KOPT-K1 (cell line): ENCODE measurements around the gene FOXRED2.
"Not testable (repeated sequence)": the region's sequence is repeated elsewhere in the genome, so short reads cannot be mapped to it uniquely, and the experiment has no call there.

Experiments used
- H3K27ac ChIP-seq: fragments of 200-600 bp; sonication (generic); 2 replicates; pipeline ENCODE4 v1.5.1; 2016; ENCODE audit warnings: antibody characterized with exemption, mild to moderate bottlenecking, low read depth, low read length; ENCODE audit not compliant: poor library complexity, severe bottlenecking
- H3K36me3 ChIP-seq: fragments of 200-600 bp; sonication (generic); 2 replicates; pipeline ENCODE4 v1.5.1; 2017; ENCODE audit warnings: antibody characterized with exemption, mild to moderate bottlenecking, low read length, moderate library complexity; ENCODE audit not compliant: insufficient read depth
- H3K9me3 ChIP-seq: fragments of 200-600 bp; sonication (generic); 2 replicates; pipeline ENCODE4 v1.5.1; 2017; ENCODE audit warnings: antibody characterized with exemption, low read length, mild to moderate bottlenecking; ENCODE audit not compliant: insufficient read depth, poor library complexity, severe bottlenecking

The FOXRED2 gene

DNA sequence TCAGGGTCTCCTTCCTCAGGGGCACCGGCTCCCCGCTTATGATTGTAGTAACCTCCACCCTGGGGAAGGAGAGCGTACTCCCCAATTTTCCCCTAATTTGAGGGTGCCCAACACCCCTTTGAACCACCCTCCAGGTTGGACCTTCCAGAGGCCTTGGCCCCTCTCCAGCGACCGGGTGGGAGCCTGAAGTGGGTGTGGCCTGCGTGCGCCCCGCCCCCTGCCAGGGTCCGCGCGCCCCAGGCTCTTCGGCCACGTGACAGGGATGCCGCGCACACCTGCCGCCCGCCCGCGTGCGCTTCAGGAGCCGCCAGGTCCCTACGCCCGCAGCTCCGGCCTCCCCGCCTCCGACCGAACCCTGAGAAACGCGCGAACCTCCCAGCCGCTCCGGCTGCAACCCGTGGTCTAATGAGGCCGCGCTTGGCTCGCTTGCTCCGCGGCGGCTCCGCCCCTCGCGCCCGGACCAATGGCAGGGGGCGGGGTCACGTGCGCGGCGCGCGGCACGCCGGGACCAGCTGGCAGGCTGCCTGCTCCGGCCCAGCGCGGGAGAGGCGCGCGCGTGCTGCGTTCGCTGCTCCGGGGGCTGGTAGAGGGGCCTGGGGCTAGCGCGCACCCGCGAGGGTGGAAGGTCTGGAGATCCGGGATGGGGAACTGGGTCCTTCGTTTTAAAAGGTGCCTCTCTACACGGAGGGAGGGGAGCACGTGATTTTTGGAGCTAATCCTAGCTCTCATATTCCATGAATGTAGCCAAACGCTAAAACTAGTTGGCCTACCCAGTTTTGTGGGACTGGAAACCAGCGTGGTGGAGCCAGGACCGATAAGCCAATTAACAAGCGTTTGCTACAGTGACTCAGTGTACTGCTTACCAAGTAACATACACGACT lies at the start of gene FOXRED2:
Gene FOXRED2, minus strand, starts transcription at position 404 of the 881 bp plus-strand sequence. CDS start 618 bp downstream, outside the sequence.
- Histone ChIP-seq H3K36me3 (peaks cover 58% of the 10 kb centered on the region), H3K27ac (peak within 1 kb of the TSS; percentile 82), H3K9me3 (no peaks in the 10 kb centered on the region)

DNA sequence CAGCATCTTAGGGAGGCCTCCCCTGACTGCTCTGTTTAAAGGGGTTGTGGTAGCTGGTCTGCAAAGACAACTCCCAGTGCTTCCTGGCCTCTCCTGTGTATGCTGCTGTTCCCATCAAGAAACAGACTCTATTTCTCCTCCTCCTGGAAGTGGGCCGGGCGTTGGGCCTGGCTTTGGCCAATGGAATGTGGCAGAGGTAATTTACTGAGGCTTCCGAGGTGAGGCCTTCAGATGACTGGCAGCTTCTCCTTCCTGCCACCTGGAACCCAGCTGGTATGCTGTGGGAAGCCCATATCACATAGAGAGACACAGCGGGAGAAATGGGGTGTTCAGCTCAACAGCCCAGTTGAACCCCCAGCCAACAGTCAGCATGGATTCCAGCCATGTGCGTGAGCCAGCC lies 47.3 kb upstream of the FOXRED2 start:
- Histone ChIP-seq H3K9me3 (no peaks in the 10 kb centered on the region), H3K36me3 (no peaks in the 10 kb centered on the region), H3K27ac (no peak overlapping the region)

DNA sequence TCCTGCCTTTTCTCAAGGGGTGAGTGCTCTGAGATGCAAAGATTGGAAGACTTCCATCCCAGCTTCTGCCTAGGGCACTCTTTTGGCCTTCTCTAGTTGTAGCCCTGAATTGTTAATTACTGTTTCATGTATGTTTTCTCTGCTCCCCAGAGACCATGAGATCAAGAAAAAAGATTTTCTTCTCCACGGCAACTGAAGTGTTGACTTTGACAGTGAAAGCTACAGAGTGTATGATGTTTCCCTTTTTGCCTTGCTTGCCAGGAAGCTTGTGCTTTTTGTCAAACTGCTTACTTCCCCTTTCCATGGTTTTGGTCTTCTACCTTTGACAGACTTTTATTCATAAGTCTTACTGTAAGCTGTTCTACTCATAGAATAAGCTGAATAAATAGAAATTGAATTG lies 45.4 kb upstream of the FOXRED2 start:
- H3K9me3 ChIP-seq = no peaks in the 10 kb centered on the region
- H3K27ac ChIP-seq = no peak overlapping the region
- no peaks in the 10 kb centered on the region for H3K36me3 ChIP-seq

DNA sequence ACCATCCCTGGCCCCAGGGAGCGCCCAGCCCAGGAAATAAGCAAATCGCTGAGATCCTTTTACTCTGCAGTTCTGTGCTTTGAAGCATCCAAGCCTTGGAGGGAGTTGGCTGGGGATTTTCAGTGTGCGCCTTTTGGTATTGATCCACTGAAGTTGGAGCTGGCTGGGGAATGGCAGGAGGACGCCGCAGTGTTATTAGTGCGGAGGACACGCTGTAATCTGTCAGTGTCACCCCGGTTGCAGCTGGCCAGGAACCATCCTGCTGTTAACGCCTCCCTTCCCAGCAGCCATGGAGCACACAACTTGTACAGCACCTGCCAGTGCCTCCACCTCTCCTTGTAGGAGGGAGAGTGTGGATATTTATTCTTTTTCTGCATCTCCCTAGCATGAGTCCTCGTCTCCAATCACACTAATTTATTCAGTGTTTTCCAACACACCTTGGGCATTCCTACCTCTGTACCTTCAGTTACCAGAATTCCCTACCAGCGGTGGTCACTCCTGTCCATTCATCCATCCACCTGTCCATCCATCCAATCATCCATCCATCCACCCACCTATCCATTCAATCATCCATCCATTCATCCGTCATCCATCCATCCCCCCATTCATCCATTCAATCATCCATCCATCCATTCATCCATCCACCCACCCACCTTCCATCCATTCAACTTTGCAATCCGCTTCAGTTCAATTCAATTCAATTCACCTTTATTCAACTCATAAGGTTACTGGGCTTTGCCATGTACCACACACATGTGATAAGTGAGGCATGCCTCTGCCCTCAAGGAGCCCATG lies 44.1 kb upstream of the FOXRED2 start:
- no peak overlapping the region for H3K27ac ChIP-seq
- H3K9me3 ChIP-seq = no peaks in the 10 kb centered on the region
- H3K36me3 ChIP-seq = no peaks in the 10 kb centered on the region

DNA sequence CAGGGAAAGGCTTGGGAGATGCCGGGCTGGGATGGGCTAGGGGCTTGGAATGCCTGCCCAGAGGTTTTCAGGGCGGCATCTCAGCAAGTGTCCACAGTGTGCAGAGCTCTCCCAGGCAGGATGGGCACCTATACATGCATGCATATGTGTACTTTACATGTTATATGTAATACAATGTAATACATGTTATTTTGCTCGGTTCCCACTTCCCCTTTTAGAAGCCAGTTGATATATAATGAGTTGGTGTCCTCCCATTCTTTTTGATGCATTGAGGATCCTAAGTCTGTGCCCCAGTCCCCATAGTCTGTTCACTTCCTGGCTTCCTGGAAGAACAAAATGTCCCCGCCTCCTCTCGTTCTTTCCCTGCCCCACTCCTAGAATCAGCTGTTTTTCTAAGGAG lies 42.2 kb upstream of the FOXRED2 start:
- H3K27ac ChIP-seq = no peak overlapping the region
- H3K36me3 ChIP-seq = no peaks in the 10 kb centered on the region

DNA sequence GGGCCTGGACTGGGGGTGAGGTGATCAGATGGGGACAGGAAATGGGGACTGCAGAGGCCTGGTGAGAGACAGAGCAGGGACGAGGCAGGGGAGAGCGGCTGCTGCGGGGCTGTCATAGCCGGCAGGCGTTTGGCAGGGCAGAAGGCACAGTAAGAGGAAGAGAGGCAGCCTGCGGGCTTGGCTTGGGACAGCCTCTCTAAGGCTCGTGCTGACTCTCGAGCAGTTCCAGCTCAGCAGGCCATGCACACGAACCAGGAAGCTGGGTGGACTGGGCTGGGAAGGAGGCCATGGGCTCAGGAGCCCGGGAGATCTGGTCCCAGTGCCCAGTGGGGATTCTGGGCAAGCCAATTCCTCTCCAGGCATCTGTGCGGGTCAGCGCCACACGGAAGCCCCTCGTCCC lies 41.8 kb upstream of the FOXRED2 start:
- H3K9me3 ChIP-seq = no peaks in the 10 kb centered on the region
- H3K36me3 ChIP-seq = no peaks in the 10 kb centered on the region
- H3K27ac ChIP-seq = no peak overlapping the region

More for the DNA sequence above, 42.2 kb upstream of the FOXRED2 start:
- no peaks in the 10 kb centered on the region for H3K9me3 ChIP-seq

DNA sequence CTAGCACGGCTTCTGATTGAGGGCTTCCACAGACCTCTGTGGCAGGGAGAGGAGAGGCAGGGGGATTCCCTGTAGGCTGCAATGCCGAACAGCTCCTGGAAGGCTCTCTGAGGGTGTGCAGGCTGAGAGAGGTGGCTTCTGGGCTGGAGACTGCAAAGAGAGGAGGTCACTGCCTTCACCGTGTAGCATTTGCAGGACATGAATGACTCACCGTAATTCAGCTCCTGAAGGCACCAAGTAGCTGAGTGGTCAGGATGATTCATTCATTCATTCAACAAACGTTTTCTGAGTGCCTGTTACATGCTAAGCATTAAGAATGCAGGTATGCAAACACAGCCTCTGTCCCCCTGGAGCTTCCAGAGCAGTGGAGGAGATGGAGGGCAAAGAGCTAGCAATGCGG lies 40.1 kb upstream of the FOXRED2 start:
- Histone ChIP-seq H3K27ac (no peak overlapping the region), H3K9me3 (no peaks in the 10 kb centered on the region), H3K36me3 (no peaks in the 10 kb centered on the region)

DNA sequence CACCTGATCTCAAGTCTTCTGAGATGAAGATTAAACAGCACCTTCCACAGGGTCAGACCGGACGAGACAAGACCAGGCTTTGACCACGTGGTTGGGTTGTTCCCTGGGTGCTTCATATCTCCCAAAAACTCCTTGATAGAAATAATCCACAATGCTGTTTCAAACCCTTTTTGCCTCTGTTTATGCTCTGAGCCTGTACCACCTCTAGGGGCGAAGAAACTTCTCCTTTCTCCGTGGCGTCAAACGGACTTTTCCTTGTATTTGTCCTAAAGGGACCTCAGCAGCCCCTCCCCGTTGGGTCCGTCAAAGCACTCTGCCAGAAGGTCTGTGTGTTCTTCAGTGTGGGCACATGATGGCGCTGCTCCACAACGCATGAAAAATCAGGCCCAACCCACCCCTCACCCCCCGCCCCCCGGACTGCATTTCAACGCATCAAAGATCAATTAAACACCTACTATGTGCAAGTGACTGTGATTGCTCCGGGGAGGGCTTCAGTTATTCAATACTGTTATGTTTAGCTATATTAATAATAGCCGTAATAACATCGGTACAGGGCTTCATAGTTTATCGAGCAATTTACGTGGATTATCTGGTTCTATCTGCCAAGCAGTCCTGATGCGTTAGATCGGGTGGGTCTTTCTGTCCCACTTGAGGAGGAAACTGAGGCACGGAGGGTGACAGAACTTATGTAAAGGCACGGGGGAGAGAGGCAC lies 39.4 kb upstream of the FOXRED2 start:
- Histone ChIP-seq H3K27ac (no peak overlapping the region), H3K9me3 (no peaks in the 10 kb centered on the region), H3K36me3 (no peaks in the 10 kb centered on the region)

DNA sequence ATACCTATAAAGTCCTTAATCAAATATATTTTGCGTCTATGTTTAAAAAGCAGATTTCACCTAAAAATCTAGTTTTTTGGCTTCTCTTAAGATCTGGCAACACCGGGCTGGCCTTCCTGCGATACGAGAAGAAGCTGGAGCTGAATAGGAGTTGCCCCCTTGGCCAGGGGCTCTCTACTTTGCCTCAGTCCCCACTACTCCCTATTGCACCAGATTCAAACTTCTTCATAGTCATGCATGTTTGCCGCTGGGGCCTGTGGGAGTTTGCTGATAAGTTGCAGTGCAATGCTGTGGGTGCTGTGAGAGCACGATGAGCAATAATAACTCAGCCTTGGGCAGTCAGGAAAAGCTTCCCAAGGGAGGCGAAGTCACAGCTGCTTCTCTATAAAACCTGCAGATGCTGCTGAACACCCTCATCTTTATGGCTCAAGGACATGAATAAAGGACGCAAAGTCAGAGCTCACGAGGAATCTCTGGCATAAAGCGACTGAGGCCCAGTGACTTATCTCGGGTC lies 37.3 kb upstream of the FOXRED2 start:
- Histone ChIP-seq H3K9me3 (no peaks in the 10 kb centered on the region), H3K27ac (no peak overlapping the region), H3K36me3 (no peaks in the 10 kb centered on the region)

DNA sequence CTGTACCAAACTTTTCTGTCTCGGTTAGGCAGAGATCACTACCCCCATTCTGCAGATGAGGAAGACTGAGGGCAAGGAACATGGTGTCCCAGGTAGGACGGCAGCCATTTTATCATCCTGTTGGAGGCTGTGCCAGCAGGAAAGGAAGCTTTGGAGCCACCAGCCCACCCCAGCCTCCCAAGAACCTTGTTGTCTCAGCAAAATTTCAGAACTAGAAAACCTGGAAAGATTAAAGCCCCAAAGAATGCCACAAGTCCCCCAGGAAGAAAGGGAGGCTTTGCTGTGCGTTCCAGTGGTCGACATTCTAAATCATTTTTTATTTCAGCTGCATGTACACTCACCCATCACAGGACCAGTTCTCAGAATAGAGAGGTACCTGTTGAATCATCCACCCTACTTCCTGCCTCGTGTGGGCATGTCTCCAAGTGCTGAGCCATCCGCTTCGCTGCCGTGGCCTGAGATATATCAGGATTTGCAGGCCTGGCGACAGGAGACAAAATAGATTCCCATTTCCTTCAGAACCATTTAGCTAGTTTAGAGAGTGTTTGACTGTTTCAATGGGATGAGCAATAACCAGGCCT lies 35.1 kb upstream of the FOXRED2 start:
- Histone ChIP-seq H3K9me3 (no peaks in the 10 kb centered on the region), H3K27ac (no peak overlapping the region), H3K36me3 (no peaks in the 10 kb centered on the region)

DNA sequence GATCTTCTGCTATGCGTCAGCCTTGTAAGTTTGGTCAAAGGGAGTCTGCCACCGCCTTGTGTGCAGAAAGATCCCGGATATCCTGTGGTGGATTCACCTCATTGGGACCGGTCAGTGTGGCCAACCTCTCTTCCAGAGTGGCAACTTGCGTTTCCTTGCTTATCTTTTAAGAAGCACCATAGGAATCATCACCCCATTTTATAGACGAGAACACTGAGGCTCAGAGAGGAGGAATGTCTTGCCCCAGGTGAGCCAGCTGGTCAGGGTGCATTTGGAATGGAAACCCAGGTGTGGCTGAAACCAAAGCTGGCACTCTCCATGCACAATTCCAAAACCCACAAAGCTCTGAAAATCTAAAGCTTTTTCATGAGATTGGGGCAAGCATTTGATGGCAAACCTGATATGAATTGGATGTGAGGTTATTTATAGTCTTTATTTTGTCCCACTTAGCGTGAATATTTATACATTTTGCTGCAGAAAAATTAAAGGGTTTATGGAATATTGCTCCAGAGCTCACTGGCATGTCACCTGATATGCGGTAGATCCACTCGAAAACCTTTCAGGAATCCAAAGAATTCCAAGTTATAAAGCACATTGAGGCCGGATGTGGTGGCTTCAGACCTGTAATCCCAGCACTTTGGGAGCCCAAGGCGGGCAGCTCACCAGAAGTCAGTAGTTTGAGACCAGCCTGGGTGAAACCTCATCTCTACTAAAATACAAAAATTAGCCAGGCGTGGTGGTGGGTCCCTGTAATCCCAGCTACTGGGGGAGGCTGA lies 34.2 kb upstream of the FOXRED2 start:
- no peak overlapping the region for H3K27ac ChIP-seq
- no peaks in the 10 kb centered on the region for H3K36me3 ChIP-seq
- H3K9me3 ChIP-seq = no peaks in the 10 kb centered on the region

DNA sequence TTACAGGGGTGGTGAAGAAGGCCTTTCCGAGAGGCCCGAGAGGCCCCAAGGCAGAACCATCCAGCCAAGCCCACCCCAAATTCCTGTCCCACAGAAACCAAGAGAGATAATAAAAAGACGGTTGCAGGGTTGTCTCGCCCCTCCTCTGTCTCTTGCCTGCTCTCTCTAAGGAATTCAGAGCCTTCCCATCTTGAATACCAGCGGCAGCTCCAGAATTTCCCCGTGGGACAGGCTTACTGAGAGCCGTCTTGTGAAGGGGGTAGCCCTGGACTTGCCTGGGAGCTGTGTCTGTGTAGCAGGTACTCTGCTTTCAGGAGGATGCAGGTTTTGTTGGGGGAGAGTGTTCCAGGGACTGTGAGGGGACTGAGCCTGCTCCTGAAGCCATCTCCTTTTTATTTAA lies 31.7 kb upstream of the FOXRED2 start:
- no peak overlapping the region for H3K27ac ChIP-seq
- no peaks in the 10 kb centered on the region for H3K36me3 ChIP-seq
- peaks cover 7% of the 10 kb centered on the region for H3K9me3 ChIP-seq

DNA sequence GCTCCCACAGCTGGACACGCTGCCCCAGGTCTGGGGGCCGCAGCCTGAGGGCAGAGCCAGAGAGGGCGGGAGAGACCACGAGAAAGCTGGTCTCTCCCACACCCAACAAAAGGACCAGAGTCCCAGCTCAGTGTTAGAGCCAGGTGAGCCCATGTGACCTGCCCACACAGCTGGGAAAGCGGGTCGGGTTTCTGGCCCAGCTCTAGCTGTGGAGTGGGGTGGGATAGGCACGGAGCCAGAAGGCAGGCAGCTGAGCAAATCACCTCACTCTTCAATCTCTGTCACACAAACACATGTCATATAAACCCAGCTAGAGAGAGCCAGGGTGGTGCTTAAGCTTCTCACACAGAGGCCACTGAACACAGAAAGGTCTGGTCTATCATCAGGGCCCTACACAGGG lies 29.9 kb upstream of the FOXRED2 start:
- Histone ChIP-seq H3K9me3 (peaks cover 7% of the 10 kb centered on the region), H3K36me3 (no peaks in the 10 kb centered on the region)

DNA sequence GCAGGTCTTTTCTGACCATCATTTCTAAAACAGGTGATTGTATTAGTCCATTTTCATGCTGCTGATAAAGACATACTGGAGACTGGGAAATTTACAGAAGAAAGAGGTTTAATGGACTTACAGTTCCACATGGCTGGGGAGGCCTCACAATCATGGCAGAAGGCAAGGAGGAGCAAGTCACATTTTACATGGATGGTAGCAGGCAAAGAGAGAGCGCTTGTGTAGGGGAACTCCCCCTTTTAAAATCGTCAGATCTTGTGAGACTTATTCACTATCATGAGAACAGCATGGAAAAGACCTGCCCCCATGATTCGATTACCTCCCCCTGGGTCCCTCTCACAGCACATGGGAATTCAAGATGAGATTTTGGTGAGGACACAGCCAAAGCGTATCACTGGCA lies 26.5 kb upstream of the FOXRED2 start:
- H3K36me3 ChIP-seq, H3K9me3 ChIP-seq, H3K27ac ChIP-seq: not testable (repeated sequence)

More for the DNA sequence above, 29.9 kb upstream of the FOXRED2 start:
- H3K27ac ChIP-seq = no peak overlapping the region
